DMS 273 treated with DMSO at 0.1 percent for 48 hours (cell line): ENCODE results near the gene NKG7.

Experiments
- DNase-seq: peaks from one replicate; lab custom pipeline; 2025; lab: John Stamatoyannopoulos, UW

Gene NKG7

GRCh38 chr19:51361239-51361638, 11.2 kb downstream of the NKG7 start:
- DNase-seq, result no peak

GRCh38 chr19:51359294-51359693, 13.2 kb downstream of the NKG7 start:
- no peak for DNase-seq

- no peak for DNase-seq
Measured at GRCh38 chr19:51357952-51358351, 14.5 kb downstream of the NKG7 start.

GRCh38 chr19:51356159-51356801, 16.2 kb downstream of the NKG7 start:
- DNase-seq, result no peak

GRCh38 chr19:51354742-51355148, 17.7 kb downstream of the NKG7 start:
- DNase-seq, result no peak

- no peak for DNase-seq
Measured at GRCh38 chr19:51354103-51354741, 18.2 kb downstream of the NKG7 start.

- no peak for DNase-seq
Measured at GRCh38 chr19:51352783-51353360, 19.6 kb downstream of the NKG7 start.

GRCh38 chr19:51351266-51351990, 21.0 kb downstream of the NKG7 start:
- DNase-seq, result no peak

- DNase-seq, result no peak
Measured at GRCh38 chr19:51347209-51347928, 25.1 kb downstream of the NKG7 start.

- DNase-seq, result no peak
Measured at GRCh38 chr19:51346742-51347141, 25.7 kb downstream of the NKG7 start.

- DNase-seq, result no peak
Measured at GRCh38 chr19:51345076-51345620, 27.3 kb downstream of the NKG7 start.

- no peak for DNase-seq
Measured at GRCh38 chr19:51342631-51343569, 29.6 kb downstream of the NKG7 start.

- DNase-seq, result no peak
Measured at GRCh38 chr19:51341976-51342580, 30.4 kb downstream of the NKG7 start, which contains the start of gene VSIG10L. Gene VSIG10L (minus strand): TSS chr19:51342139. CDS start chr19:51342124, 15 bp downstream.

- DNase-seq, result no peak
Measured at GRCh38 chr19:51341066-51341465, 31.4 kb downstream of the NKG7 start.

GRCh38 chr19:51339687-51340656, 32.5 kb downstream of the NKG7 start:
- DNase-seq, result peak; percentile 60

GRCh38 chr19:51339313-51339686, 33.2 kb downstream of the NKG7 start:
- DNase-seq, result peak; percentile 61

- DNase-seq, result peak; percentile 61
Measured at GRCh38 chr19:51338563-51339312, 33.7 kb downstream of the NKG7 start.

GRCh38 chr19:51337861-51338562, 34.4 kb downstream of the NKG7 start:
- DNase-seq, result no peak
